GM19035 (cell line): ENCODE measurements around the gene RNPEPL1.

ENCODE experiments used
- ATAC-seq: cut with Tn5 transposase; IDR thresholded peaks from one replicate; pipeline ENCODE4 v1.9.1; 2021; ENCODE audit not compliant: unreplicated experiment

The RNPEPL1 gene

DNA sequence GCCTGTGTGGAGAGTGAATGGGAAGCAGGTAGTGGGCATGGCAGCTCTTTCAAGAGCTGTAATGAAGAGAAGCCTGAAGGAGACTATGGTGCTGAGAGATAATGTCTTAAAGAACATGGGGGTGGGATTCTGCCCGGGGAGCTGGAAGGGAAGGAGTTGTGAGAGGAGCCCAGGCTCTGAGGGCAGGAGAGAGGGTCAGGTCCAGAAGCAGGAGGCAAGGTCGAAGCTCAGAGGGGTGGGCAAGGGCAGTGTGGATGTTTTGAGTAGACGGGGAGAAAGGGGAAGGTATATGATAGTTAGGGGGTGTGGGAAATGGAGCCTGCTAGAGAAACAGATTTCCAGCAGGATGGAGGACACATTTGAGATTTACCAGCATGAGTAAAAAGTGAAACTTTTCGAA lies 20.4 kb downstream of the RNPEPL1 start:
- no peak for ATAC-seq

DNA sequence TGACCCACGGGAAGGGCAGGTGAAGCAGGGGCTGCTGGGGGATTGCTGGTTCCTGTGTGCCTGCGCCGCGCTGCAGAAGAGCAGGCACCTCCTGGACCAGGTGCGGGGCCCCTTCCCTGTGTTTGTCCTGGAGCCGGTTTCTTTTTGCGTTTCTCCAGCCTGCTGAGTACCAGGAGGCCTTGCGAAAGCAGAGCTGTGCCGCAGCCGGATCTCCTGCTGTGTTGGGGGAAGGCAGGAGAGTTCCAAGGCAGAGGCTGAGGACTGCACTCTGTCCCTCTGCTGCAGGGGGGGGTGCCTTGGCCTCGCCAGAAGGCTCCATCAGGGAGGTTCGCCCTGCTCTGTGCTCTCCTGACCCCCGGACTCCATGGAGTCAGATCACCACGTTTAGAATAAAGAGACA lies 21.1 kb downstream of the RNPEPL1 start:
- no peak for ATAC-seq

DNA sequence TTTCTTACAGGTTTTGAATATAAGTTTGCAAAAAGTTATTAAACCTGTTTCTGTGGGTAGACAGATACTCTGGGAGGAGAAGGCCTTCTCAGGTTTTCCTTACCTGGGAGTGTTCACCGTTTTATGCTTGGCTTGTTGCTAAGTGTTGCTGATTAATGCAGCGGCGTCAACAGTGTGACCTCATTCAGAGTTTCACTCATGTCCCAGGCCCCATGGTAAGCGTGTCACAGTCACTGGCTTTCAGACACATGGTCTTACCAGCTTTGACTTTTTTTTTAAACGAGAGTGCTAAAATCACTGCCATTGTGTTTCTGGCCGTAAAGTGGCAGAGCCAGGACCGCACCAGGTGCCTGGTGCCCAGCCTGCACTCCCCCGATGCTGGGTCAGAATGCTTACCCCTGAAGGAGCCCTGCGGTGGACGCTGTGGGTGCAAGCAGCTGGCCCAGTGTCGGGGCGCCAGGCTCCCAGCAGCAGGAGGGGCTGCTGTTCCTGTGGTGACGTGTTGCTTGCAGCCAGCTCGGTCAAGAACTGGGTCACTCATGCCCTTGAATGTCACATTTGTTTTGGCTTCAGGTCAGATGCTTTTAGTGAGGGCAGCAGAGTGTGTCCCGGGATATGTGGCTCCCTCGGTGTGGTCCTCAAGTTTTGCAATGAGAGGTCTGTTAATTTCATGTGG lies 21.7 kb downstream of the RNPEPL1 start:
- ATAC-seq = no peak

DNA sequence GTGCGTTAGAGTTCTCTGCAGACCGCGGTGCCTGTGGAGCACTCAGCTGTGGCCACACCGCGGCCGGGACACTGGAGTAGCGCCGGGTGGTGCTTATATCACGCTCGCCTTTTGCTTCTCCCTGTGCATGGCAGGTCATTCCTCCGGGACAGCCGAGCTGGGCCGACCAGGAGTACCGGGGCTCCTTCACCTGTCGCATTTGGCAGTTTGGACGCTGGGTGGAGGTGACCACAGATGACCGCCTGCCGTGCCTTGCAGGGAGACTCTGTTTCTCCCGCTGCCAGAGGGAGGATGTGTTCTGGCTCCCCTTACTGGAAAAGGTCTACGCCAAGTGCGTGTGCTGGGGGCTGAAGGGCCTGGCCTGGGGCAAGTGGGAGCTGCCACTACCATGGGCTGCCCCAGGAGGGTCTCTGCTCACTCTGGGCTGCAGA lies 22.4 kb downstream of the RNPEPL1 start:
- no peak for ATAC-seq

DNA sequence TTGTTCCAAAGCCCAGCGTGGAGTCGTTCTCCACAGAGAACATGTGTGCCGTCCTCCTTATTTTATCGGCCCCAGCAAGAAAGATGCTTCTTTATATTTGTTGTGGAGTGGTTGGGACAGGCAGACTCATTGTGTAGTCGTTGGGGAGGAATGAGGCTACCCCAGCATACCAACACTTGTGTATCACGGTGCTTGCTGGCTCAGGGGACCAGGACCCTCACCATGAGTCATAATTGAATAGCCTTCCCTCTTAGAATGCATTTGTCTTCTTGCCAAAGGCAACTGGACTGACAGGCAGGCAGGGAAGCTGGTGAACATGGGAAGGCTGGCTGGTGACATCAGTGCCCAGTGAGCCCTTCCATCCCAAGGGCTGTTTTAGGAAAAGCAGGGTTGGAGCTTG lies 22.9 kb downstream of the RNPEPL1 start:
- ATAC-seq = no peak

DNA sequence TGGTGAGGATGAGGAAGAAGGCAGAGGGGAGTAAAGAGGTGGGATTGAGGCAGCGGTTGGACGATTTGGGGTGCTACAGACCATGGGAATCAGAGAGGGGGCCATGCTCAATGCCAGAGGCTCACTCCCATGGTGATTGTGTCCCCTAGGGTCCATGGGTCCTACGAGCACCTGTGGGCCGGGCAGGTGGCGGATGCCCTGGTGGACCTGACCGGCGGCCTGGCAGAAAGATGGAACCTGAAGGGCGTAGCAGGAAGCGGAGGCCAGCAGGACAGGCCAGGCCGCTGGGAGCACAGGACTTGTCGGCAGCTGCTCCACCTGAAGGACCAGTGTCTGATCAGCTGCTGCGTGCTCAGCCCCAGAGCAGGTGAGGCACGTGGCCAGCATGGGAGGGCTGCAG lies 23.5 kb downstream of the RNPEPL1 start:
- ATAC-seq = no peak

DNA sequence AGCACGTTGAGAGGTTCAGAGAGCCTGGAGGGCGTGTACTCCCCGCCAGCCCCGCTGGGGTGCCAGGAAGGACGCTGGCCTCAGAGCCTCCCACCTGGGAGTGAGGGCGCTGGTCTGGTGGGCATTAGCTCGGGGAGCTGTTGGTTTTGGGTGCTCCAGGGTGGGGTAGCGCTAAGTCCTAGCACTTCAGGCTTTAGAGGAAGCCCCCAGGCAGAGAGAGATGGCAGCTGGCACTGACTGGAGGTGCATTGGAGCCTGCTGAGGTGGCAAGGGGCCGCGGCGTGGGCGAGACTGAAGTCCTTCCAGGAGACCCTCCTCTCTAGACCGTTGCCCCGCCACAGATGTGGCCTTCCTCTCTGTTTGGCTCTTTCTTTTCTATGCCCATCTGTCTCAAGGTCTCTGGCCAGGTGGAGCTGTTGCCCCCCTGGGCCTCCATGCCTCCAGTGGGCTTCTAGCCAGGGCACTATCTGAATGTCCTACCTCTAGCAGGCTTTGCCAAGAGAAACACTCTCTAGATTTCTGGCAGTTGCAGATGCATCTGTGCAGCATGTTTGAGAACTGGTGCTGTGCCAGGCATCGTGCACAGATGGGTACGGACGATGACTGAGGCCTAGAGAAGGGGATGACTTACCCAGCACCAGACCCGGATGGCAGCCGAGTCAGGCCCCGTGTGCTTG lies 24.9 kb downstream of the RNPEPL1 start:
- ATAC-seq = no peak

DNA sequence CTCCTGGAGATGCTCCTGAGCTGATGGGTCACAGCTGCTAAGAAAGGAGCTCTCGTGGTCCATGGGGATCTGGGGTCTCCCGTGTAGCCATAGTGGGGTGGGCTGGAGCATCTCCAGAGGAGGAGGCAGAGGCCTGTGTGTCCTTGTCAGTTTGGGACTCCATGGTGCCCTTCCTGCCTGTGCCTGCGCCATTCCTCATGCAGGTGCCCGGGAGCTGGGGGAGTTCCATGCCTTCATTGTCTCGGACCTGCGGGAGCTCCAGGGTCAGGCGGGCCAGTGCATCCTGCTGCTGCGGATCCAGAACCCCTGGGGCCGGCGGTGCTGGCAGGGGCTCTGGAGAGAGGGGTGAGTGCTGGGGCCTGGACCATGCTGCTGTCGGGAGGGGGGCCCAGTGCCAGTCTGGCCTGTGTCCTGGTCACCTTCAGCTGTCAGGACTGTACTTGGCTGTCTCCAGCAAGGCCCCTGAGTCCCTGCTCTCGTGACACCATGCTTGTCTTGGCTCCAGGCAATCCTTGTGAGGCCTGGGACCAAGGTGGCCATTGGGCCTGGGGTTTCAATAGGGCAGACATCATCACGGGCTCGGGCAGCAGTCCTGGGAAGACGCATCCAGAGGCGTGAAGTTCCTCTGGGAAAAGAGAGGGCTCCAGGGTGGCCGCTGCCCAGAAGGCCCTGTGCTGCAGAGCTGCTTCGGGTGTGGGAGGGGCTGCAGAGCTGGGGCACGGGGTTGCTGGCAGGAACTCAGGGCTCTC lies 25.6 kb downstream of the RNPEPL1 start:
- ATAC-seq = no peak

DNA sequence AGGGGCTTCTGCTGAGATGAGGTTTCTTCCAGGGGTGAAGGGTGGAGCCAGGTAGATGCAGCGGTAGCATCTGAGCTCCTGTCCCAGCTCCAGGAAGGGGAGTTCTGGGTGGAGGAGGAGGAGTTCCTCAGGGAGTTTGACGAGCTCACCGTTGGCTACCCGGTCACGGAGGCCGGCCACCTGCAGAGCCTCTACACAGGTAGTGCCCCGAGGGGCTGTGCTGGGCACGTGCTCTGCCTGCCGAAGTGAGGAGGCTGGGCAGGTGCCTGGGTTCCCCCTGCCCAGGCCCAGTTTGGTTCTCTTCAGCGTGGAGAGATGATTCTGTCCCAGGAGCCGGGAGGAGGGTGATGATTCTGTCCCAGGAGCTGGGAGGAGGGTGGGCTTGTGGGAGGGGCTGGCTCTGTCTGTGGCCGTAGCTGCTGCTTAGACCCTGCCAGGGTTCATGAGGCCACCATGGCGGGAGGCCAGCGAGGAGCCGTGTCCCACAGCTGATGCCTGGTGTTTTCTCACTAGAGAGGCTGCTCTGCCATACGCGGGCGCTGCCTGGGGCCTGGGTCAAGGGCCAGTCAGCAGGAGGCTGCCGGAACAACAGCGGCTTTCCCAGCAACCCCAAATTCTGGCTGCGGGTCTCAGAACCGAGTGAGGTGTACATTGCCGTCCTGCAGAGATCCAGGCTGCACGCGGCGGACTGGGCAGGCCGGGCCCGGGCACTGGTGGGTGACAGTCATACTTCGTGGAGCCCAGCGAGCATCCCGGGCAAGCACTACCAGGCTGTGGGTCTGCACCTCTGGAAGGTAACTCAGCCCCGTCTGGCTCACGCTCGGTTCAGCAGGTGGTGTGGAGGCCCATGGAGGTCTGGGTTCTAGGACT lies 26.5 kb downstream of the RNPEPL1 start:
- ATAC-seq = no peak

DNA sequence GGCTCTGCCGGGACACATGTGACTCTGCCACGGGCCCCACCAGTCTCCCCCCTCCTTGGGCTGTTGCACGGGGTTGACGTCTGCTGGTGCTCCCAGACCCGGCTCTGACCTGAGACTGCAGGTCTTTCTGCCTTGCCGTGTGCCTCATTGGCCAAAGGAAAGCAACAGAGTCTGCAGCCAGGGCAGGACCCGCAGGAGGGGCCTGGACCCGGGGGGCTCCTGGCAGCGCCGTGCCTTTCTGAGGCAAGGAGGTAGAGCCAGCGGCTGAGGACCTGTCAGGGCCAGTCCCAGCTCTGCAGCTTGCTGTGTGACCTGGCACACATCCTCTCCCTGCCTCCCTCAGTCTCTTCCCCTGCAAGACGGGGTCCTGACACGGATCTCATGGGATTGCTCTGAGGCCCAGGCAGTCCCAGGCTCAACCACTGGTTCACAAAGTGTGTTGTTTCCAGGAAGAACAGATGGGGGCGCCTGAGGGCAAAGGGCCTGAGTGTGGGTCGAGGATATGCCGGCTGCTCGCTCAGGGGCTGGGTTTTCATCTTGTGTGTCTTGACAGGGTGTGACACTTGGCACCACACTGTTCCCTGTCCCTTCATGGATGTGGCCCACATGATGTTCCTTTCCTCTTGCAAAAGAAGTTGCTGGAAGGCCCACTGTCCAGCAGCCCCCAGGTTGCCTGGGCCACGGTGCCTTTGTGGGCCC lies 27.2 kb downstream of the RNPEPL1 start:
- ATAC-seq = no peak

DNA sequence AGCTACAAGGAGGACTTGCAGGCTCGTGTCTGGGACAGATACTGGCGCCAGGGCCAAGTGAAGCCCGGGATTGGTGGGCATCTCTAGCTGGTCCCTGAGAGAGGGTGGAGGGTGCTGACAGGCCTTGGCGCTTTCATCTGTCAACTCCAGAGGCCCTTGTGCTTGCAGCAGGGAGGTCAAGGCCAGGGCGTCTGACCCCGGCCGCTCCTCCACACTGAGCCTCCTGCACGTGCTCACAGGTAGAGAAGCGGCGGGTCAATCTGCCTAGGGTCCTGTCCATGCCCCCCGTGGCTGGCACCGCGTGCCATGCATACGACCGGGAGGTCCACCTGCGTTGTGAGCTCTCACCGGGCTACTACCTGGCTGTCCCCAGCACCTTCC lies 27.8 kb downstream of the RNPEPL1 start:
- ATAC-seq = no peak

DNA sequence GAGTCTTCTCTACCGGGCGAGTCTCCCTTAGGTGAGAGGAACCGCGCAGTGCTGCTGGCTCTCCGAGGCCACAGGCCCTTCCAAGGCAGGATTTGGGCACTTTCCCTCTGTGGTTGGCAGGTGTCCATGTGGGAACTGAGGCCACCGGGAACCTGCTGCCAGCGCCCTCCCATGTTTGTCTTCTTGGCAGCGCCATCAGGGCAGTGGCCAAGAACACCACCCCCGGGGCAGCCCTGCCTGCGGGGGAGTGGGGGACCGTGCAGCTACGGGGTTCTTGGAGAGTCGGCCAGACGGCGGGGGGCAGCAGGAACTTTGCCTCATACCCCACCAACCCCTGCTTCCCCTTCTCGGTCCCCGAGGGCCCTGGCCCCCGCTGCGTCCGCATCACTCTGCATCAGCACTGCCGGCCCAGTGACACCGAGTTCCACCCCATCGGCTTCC lies 28.2 kb downstream of the RNPEPL1 start:
- no peak for ATAC-seq

DNA sequence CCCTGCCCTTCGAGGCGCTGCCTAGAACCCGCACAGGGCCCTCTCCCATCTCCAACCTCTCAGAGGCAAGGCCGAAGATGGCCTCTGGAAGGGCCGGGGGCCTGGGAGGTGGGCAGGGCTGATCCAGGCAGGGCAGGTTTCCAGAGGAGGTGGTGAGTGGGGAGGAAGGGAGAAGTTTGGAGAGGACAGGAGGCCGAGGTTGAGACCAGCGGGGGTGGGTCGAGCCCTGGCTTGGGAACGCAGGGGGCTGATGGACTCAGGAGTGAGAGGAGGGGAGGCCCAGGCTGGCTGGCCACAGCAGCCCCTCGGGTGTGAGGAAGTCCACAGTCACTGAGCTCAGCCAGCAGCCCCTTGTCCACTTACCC lies 28.8 kb downstream of the RNPEPL1 start:
- ATAC-seq = no peak

DNA sequence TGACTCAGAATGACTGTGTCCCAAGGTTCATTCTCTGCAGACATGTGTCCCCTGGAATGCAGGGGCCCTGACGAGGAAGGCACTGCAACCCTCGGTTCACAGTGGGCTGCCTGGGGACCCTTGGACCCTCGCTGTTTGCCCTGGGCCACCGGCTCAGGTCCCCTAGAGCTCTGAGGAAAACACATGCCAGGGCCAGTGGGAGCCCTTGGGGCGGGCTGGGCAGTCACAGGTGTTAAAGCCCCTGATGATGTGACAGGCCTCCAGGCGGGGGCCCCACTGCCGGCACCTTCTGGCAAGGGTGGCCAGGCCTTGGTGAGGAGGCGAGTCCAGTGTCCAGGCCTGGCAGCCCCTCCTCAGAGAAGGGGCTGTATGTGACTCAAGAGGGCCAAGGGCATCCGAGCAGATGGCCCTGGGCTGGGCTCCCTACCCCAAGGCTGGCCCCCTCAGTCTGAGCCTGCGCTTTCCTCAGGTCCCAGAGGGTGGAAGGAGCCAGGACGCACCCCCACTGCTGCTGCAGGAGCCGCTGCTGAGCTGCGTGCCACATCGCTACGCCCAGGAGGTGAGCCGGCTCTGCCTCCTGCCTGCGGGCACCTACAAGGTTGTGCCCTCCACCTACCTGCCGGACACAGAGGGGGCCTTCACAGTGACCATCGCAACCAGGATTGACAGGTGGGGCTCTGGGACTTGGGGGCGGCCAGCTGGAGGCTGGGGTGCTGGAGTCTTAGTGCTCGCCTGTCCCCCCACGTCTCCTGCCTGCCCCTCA lies 29.3 kb downstream of the RNPEPL1 start:
- ATAC-seq = no peak

DNA sequence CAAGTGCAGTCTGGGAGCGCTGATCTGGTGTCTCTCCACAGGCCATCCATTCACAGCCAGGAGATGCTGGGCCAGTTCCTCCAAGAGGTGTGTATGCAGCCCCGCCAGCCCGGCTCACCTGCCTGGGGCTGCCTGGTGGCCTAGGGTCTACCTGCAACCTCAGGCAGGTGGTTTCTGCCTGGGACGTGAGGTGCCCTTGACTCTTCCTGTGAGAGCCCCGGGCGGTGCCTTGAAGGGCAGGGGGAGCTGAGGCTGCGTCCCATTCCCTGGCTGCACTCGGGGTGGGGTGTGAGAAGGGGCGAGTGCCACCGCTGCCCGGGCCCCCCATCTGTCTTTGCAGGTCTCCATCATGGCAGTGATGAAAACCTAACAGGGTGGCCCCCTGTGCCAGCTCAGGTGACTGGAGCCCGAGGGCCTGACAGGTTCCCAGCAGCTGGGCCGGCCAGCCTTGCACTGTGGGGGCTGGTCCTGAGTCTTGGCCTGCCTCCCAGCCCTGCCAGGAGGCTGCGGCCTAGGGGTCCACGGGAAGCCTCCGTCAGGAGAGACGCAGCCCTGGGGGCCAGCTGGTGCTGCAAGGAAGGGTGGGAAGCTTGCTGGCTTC lies 30.1 kb downstream of the RNPEPL1 start:
- no peak for ATAC-seq

DNA sequence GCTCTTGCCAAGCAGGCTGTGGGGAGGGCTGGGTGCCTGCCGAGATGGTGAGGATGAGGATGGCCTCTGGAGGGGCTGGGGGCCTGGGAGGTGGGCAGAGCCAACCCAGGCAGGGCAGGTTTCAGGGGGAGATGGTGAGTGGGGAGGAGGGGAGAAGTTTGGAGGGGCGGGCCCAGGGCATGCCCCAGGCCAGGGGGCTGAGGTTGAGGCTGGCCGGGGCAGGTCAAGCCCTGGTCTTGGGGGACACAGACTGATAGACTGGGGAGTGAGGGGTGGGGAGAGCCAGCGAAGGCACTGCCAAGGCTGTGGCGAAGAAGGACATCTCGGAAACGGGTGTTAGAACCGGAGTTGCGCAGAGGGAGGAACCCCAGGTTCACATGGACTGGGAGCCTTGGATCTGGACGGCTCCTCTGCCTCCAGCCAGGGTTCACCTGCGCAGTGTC lies 30.9 kb downstream of the RNPEPL1 start:
- ATAC-seq = no peak

DNA sequence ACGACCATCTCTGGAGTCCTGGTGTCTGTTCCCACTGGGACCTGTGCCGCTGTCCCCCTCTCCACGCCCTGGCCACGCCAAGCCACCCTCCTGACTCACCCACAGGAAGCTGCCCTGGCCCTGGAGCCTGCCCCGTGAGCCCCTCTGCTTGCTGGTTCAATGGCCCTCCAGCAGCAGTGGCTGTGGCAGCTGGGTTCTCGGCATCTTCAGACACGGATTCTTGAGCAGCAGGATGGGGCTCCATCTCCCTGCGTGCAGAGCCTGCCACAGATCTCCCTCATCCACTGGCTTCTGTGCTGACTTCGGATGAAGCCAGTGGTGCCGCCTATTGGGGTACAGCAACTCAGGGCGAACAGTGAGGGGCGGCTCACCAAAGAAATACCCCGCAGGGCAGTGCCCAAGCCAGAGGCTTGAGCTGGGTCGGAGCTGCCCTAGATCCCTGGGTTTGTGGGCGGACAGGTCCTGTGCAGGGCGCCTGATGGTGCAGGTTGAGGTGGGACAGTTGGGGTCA lies 32.2 kb downstream of the RNPEPL1 start:
- no peak for ATAC-seq

DNA sequence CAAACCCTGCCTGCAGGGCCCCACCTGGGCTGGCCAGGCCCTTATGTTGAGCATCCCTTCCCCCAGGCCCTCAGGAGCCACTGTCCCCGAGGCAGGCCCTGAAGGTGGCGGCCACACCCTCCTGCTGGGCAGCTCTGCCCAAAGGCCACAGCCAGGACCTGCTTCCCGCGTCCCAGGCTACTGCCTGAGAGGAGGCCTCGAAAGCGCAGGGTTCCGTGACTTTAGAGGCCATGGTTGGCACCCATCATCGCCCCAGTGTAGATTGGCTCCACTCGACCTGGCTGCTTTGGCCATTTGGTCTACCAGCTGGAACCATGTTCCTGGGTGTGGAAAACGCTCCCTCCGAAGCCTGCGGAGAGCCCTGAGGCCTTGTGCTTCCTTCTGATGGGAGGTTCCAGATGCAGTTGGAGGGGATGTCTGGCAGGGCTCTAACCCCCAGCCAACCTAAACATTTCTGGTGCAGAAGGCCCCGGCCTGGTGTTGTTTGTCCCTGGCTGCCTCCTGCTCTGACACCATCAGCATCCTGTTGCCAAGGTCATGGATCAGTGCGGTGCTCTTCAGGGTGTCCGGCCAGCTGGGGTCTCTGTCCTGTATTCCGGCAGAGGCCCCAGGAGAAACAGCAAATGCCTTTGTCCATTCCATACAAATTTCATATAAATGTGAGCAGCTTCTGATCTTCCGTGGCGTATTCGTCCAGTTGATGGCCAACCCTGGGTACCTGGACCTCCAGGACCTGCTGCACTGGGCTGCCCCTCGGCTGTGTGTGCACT lies 33.0 kb downstream of the RNPEPL1 start:
- ATAC-seq = no peak

DNA sequence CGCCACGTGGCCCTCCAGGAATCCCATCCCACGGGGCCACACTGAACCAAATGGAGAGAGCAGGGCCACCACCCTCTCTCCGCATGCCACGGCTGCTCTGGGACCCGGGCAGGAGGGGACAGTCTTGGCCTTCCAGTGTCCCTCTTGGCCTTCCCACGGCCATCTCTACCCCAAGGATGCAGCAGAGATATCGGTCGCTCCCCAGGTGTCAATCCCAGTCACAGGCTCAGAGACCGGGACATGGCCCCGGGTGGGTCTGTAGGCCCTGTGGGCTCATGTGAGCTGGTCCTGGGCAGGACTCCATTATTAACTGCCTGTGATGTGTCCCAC lies 33.5 kb downstream of the RNPEPL1 start:
- ATAC-seq = no peak
